Activated CD8-positive, alpha-beta T cell treated with anti-CD3 and anti-CD28 coated beads, Interleukin-2, amount 10 ng/mL, durations not matched to agents 7 days and 5 days (primary cell): ENCODE data around the gene SYNGR2. TPM values are rescaled to one million over a fixed set of nuclear protein-coding genes. Genes with fewer than 3 reads are reported as not detected.

ENCODE experiments used
- ATAC-seq: fragments of 150-1000 bp; cut with Tn5 transposase; one replicate; pipeline ENCODE4 v1.10.0; 2021; ENCODE audit warnings: moderate library complexity
- CTCF ChIA-PET: fragments of 350-600 bp; sonication (Branson Sonifier 250); formaldehyde crosslinking; loops from one replicate; lab custom pipeline; 2021; ENCODE audit warnings: antibody characterized with exemption; lab: Charles Lee
- POLR2A ChIA-PET: fragments of 350-600 bp; sonication (Branson Sonifier 250); formaldehyde crosslinking; loops from one replicate; lab custom pipeline; 2021; ENCODE audit warnings: antibody characterized with exemption; lab: Charles Lee
- DNase-seq: peaks from one replicate; pipeline ENCODE4 v3.0.0-alpha.2; 2020
- H3K27ac Mint-ChIP-seq: one replicate; pipeline ENCODE4 v1.8.0; 2021; ENCODE audit warnings: mild to moderate bottlenecking, mixed read lengths
- H3K27me3 Mint-ChIP-seq: one replicate; pipeline ENCODE4 v1.8.0; 2021; ENCODE audit warnings: low read depth, mixed read lengths
- H3K36me3 Mint-ChIP-seq: one replicate; pipeline ENCODE4 v1.8.0; 2021; ENCODE audit warnings: low read depth, mixed read lengths
- H3K4me1 Mint-ChIP-seq: one replicate; pipeline ENCODE4 v1.8.0; 2021; ENCODE audit warnings: low read depth, mixed read lengths
- H3K4me3 Mint-ChIP-seq: one replicate; pipeline ENCODE4 v1.8.0; 2021; ENCODE audit warnings: mild to moderate bottlenecking, mixed read lengths
- H3K9me3 Mint-ChIP-seq: one replicate; pipeline ENCODE4 v1.8.0; 2022; ENCODE audit warnings: mixed read lengths; ENCODE audit not compliant: insufficient read depth
- total RNA-seq, 2 experiments: library from RNA; stranded (reverse); gene quantifications; one replicate each; pipeline ENCODE4 v1.2.3, GENCODE V29; 2021

SYNGR2 gene
- total RNA-seq, 2 experiments from 2014 or later, result 41.1 to 44.3 TPM

GRCh38 chr17:78144736-78145641, 23.4 kb upstream of the SYNGR2 start:
- no peak for ATAC-seq
- H3K27me3 Mint-ChIP-seq, result no peaks in the 10 kb centered on the region
- peaks cover 36% of the 10 kb centered on the region for H3K4me1 Mint-ChIP-seq
- ChIA-PET POLR2A (interaction anchor here (0.6 to 11.6 kb wide), 2 partner anchors 10 to 21 kb away, joined by 4 to 182 read pairs; partner anchors contain the start of genes TMC6 and TMC8), CTCF (interaction anchor here (0.8 kb wide), 1 partner anchor 10 kb away, joined by 4 read pairs; no protein-coding TSS in a partner anchor)
- no peaks in the 10 kb centered on the region for H3K9me3 Mint-ChIP-seq
- no peak overlapping the region for H3K4me3 Mint-ChIP-seq
- no peak for DNase-seq
- no peak overlapping the region for H3K27ac Mint-ChIP-seq
- peaks cover 20% of the 10 kb centered on the region for H3K36me3 Mint-ChIP-seq

GRCh38 chr17:78146471-78146869, 21.9 kb upstream of the SYNGR2 start:
- POLR2A ChIA-PET, result no interaction called here
- Mint-ChIP-seq H3K36me3 (peaks cover 12% of the 10 kb centered on the region), H3K27me3 (no peaks in the 10 kb centered on the region), H3K27ac (no peak overlapping the region), H3K4me3 (no peak overlapping the region), H3K9me3 (no peaks in the 10 kb centered on the region), H3K4me1 (peaks cover 27% of the 10 kb centered on the region)
- CTCF ChIA-PET, result no interaction called here
- no peak for ATAC-seq
- DNase-seq, result no peak

GRCh38 chr17:78146881-78147280, 21.5 kb upstream of the SYNGR2 start:
- no peaks in the 10 kb centered on the region for H3K27me3 Mint-ChIP-seq
- DNase-seq (no peak), ATAC-seq (no peak)
- H3K36me3 Mint-ChIP-seq, result peaks cover 8% of the 10 kb centered on the region
- POLR2A ChIA-PET, result no interaction called here
- no peaks in the 10 kb centered on the region for H3K9me3 Mint-ChIP-seq
- H3K4me1 Mint-ChIP-seq, result peaks cover 23% of the 10 kb centered on the region
- H3K27ac Mint-ChIP-seq, result no peak overlapping the region
- CTCF ChIA-PET, result no interaction called here
- no peak overlapping the region for H3K4me3 Mint-ChIP-seq

GRCh38 chr17:78147315-78147998, 20.9 kb upstream of the SYNGR2 start:
- no peaks in the 10 kb centered on the region for H3K27me3 Mint-ChIP-seq
- no peaks in the 10 kb centered on the region for H3K9me3 Mint-ChIP-seq
- POLR2A ChIA-PET, result no interaction called here
- H3K27ac Mint-ChIP-seq, result no peak overlapping the region
- peaks cover 18% of the 10 kb centered on the region for H3K4me1 Mint-ChIP-seq
- peaks cover 6% of the 10 kb centered on the region for H3K36me3 Mint-ChIP-seq
- CTCF ChIA-PET, result interaction anchor here (0.7 to 1.3 kb wide), 3 partner anchors 7 to 28 kb away, joined by 3 to 4 read pairs (median 3); no protein-coding TSS in a partner anchor
- DNase-seq, result no peak
- no peak for ATAC-seq
- H3K4me3 Mint-ChIP-seq, result no peak overlapping the region

GRCh38 chr17:78148286-78149016, 19.9 kb upstream of the SYNGR2 start:
- Mint-ChIP-seq H3K4me1 (peaks cover 10% of the 10 kb centered on the region), H3K36me3 (no peaks in the 10 kb centered on the region), H3K4me3 (no peak overlapping the region), H3K27ac (no peak overlapping the region), H3K27me3 (no peaks in the 10 kb centered on the region), H3K9me3 (no peaks in the 10 kb centered on the region)
- DNase-seq (no peak), ATAC-seq (no peak)
- POLR2A ChIA-PET, result no interaction called here
- CTCF ChIA-PET, result interaction anchor here (0.7 to 1.3 kb wide), 3 partner anchors 8 to 28 kb away, joined by 3 to 4 read pairs (median 3); no protein-coding TSS in a partner anchor

GRCh38 chr17:78151514-78152008, 16.8 kb upstream of the SYNGR2 start:
- Mint-ChIP-seq H3K4me1 (peaks cover 19% of the 10 kb centered on the region), H3K27me3 (no peaks in the 10 kb centered on the region), H3K9me3 (no peaks in the 10 kb centered on the region), H3K36me3 (no peaks in the 10 kb centered on the region), H3K4me3 (no peak overlapping the region), H3K27ac (no peak overlapping the region)
- POLR2A ChIA-PET, result no interaction called here
- DNase-seq, result no peak
- CTCF ChIA-PET, result interaction anchor here (0.9 to 2.6 kb wide), 2 partner anchors 14 to 66 kb away, joined by 3 to 5 read pairs; no protein-coding TSS in a partner anchor
- no peak for ATAC-seq

- Mint-ChIP-seq H3K27ac (no peak overlapping the region), H3K27me3 (no peaks in the 10 kb centered on the region), H3K4me1 (peaks cover 8% of the 10 kb centered on the region), H3K4me3 (no peak overlapping the region), H3K9me3 (no peaks in the 10 kb centered on the region), H3K36me3 (no peaks in the 10 kb centered on the region)
- DNase-seq (no peak), ATAC-seq (peak; percentile 42)
- ChIA-PET POLR2A (no interaction called here), CTCF (no interaction called here)
These were observed 13.2 kb upstream of the SYNGR2 start for GRCh38 chr17:78154903-78155811.

- ATAC-seq (no peak), DNase-seq (no peak)
- H3K4me3 Mint-ChIP-seq, result no peak overlapping the region
- H3K36me3 Mint-ChIP-seq, result no peaks in the 10 kb centered on the region
- ChIA-PET CTCF (no interaction called here), POLR2A (no interaction called here)
- H3K9me3 Mint-ChIP-seq, result no peaks in the 10 kb centered on the region
- peaks cover 8% of the 10 kb centered on the region for H3K4me1 Mint-ChIP-seq
- H3K27ac Mint-ChIP-seq, result no peak overlapping the region
- no peaks in the 10 kb centered on the region for H3K27me3 Mint-ChIP-seq
These were observed 8.7 kb upstream of the SYNGR2 start for GRCh38 chr17:78159575-78160158.

- H3K27ac Mint-ChIP-seq, result no peak overlapping the region
- H3K9me3 Mint-ChIP-seq, result no peaks in the 10 kb centered on the region
- H3K4me3 Mint-ChIP-seq, result no peak overlapping the region
- ATAC-seq, result no peak
- peaks cover 2% of the 10 kb centered on the region for H3K4me1 Mint-ChIP-seq
- H3K27me3 Mint-ChIP-seq, result no peaks in the 10 kb centered on the region
- CTCF ChIA-PET, result interaction anchor here (1.0 to 1.4 kb wide), 2 partner anchors 27 to 30 kb away, joined by 3 read pairs; no protein-coding TSS in a partner anchor
- no peaks in the 10 kb centered on the region for H3K36me3 Mint-ChIP-seq
- POLR2A ChIA-PET, result interaction anchor here (0.9 to 1.0 kb wide), 2 partner anchors 20 to 36 kb away, joined by 3 to 4 read pairs; no protein-coding TSS in a partner anchor
- DNase-seq, result no peak
These were observed 4.3 kb upstream of the SYNGR2 start for GRCh38 chr17:78163881-78164747.
